Measurements from ENCODE around the gene TMEM108. TPM values are rescaled to one million over a fixed set of nuclear protein-coding genes. Genes with fewer than 3 reads are reported as not detected.

TMEM108 gene
- polyA plus RNA-seq, 3 donors, result not detected

GRCh38 chr3:133168025-133168401 lies 129.8 kb downstream of the TMEM108 start:
- Histone ChIP-seq H4K20me1 (ENCODE audit: insufficient read depth, low read length) (no peaks in the 10 kb centered on the region), H3K36me3 (replicated peaks in 1 of 2; ENCODE audit: control insufficient read depth in 1 of 2, insufficient read depth in 2 of 2, low read length in 2 of 2) (no peaks in the 10 kb centered on the region), H3K4me2 (replicated peaks; ENCODE audit: extremely low read depth, low read length, poor library complexity, severe bottlenecking) (no peak overlapping the region), H3K4me3 (replicated peaks in 1 of 3; ENCODE audit: low read depth in 2 of 3, low read length in 3 of 3) (no peak overlapping the region), H2AFZ (ENCODE audit: insufficient read depth, low read depth, low read length, poor library complexity, severe bottlenecking) (no peak overlapping the region), H3K4me1 (ENCODE audit: control insufficient read depth in 1 of 2, insufficient read depth in 2 of 2, low read length in 2 of 2) (no peaks in the 10 kb centered on the region), H3K9me3 (replicated peaks in 1 of 2; ENCODE audit: control insufficient read depth in 1 of 2, insufficient read depth in 1 of 2, low read length in 2 of 2) (peaks cover 0 to 3% of the 10 kb centered on the region in 2 donors), H3K27me3 (ENCODE audit: control insufficient read depth in 2 of 2, insufficient read depth in 2 of 2, low read length in 2 of 2) (no peaks in the 10 kb centered on the region), H3K79me2 (ENCODE audit: insufficient read depth, low read length) (no peaks in the 10 kb centered on the region), H3K27ac (ENCODE audit: low read depth in 1 of 2, low read length in 2 of 2) (no peak overlapping the region), H3K9ac (ENCODE audit: insufficient read depth, low read length, poor library complexity, severe bottlenecking) (no peak overlapping the region)
- H3K27ac Mint-ChIP-seq, result no peak overlapping the region
- no CpG with 5 or more reads among the region's 1 CpG for WGBS (ENCODE audit: insufficient coverage)
- H3K27me3 Mint-ChIP-seq (ENCODE audit: low read depth in 3 of 3), result peaks cover 0 to 5% (median 2%) of the 10 kb centered on the region in 3 donors
- no peak overlapping the region for H3K4me3 Mint-ChIP-seq
- intact Hi-C loops (cut with micrococcal nuclease), result no loop called here
- no peak for DNase-seq
- no peaks in the 10 kb centered on the region for H3K36me3 Mint-ChIP-seq
- H3K4me1 Mint-ChIP-seq, result no peaks in the 10 kb centered on the region
- no peak for TF ChIP-seq CTCF (IDR thresholded peaks at IDR 0.05)
- H3K9me3 Mint-ChIP-seq, result peaks cover 2 to 10% (median 6%) of the 10 kb centered on the region in 7 donors

DNA sequence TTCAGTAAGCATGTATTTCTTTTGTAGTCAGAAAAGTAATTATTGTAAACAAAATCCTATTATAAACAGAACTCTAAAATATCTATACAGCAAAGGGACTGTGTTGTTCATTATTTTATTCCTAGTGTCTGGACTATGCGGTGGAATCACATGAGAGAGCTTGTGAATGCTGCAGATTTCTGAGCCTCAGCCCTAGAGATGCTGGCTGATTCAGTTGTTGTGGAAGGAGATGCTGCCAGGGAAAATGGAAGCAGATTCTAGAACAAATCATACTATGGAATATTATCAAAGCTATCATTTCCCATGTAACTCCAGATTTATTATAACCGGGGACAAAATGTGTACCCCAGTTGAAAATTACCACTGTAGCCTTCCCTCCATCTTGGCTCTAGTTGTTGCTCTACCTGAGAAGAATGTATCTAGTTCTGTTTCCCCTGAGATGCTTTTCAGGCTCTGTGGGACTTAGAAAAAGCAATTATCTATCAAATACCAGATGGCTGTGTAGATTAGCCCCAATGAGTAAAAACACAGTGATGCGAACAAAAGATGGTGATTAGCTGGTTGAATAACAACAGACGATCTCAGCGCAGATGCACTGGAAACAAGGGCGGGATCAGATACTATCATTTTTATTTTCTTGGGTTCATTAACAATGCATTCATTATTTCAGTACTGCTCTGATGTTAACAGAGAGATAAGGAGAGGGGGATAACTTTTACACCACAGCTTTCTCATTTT lies 131.3 kb downstream of the TMEM108 start:
- no peak for TF ChIP-seq CTCF (IDR thresholded peaks at IDR 0.05)
- no peaks in the 10 kb centered on the region for H3K36me3 ChIP-seq (replicated peaks in 1 of 2; ENCODE audit: control insufficient read depth in 1 of 2, insufficient read depth in 2 of 2, low read length in 2 of 2)
- no peak overlapping the region for H3K4me3 ChIP-seq (replicated peaks in 1 of 3; ENCODE audit: low read depth in 2 of 3, low read length in 3 of 3)
- no peak overlapping the region for H3K27ac ChIP-seq (ENCODE audit: low read depth in 1 of 2, low read length in 2 of 2)
- no peak overlapping the region for H3K27ac Mint-ChIP-seq
- peaks cover 6 to 19% (median 14%) of the 10 kb centered on the region in 7 donors for H3K9me3 Mint-ChIP-seq
- no peak overlapping the region for H3K9ac ChIP-seq (ENCODE audit: insufficient read depth, low read length, poor library complexity, severe bottlenecking)
- no peaks in the 10 kb centered on the region for H3K36me3 Mint-ChIP-seq
- DNase-seq, result no peak
- no peaks in the 10 kb centered on the region for H3K4me1 ChIP-seq (ENCODE audit: control insufficient read depth in 1 of 2, insufficient read depth in 2 of 2, low read length in 2 of 2)
- no peak overlapping the region for H2AFZ ChIP-seq (ENCODE audit: insufficient read depth, low read depth, low read length, poor library complexity, severe bottlenecking)
- no peaks in the 10 kb centered on the region for H3K27me3 ChIP-seq (ENCODE audit: control insufficient read depth in 2 of 2, insufficient read depth in 2 of 2, low read length in 2 of 2)
- H3K4me2 ChIP-seq (replicated peaks; ENCODE audit: extremely low read depth, low read length, poor library complexity, severe bottlenecking), result no peak overlapping the region
- WGBS (ENCODE audit: insufficient coverage), result 80% methylated on average over 1 of the region's 6 CpGs
- intact Hi-C loops (cut with micrococcal nuclease), result no loop called here
- H3K9me3 ChIP-seq (replicated peaks in 1 of 2; ENCODE audit: control insufficient read depth in 1 of 2, insufficient read depth in 1 of 2, low read length in 2 of 2), result peaks cover 0 to 12% of the 10 kb centered on the region in 2 donors
- no peak overlapping the region for H3K4me3 Mint-ChIP-seq
- no peaks in the 10 kb centered on the region for H3K4me1 Mint-ChIP-seq
- no peaks in the 10 kb centered on the region for H4K20me1 ChIP-seq (ENCODE audit: insufficient read depth, low read length)
- peaks cover 0 to 5% (median 0%) of the 10 kb centered on the region in 3 donors for H3K27me3 Mint-ChIP-seq (ENCODE audit: low read depth in 3 of 3)
- no peaks in the 10 kb centered on the region for H3K79me2 ChIP-seq (ENCODE audit: insufficient read depth, low read length)

Data from CD14-positive monocyte (primary cell).